Epithelial cell of esophagus (primary cell): ENCODE results near the gene NTM.

Source experiments
- DNase-seq: peaks from one replicate; pipeline ENCODE4 v3.0.0; 2010; ENCODE audit warnings: low read depth
- H3K4me3 ChIP-seq: 2 replicates; pipeline ENCODE4 v1.5.1; 2011; ENCODE audit warnings: mild to moderate bottlenecking, low read length, control low read depth
- TF ChIP-seq, protein P1 (sequence below): IDR thresholded peaks from 2 replicates; pipeline ENCODE4 v1.5.1; 2011; ENCODE audit warnings: low read depth, mild to moderate bottlenecking, low read length, control low read depth, inconsistent platforms; ENCODE audit not compliant: insufficient read depth; ENCODE audit errors: missing control alignments

NTM gene

GRCh38 chr11:132238331-132238866 is 868.0 kb downstream of the NTM start:
- TF ChIP-seq, protein P1, sequence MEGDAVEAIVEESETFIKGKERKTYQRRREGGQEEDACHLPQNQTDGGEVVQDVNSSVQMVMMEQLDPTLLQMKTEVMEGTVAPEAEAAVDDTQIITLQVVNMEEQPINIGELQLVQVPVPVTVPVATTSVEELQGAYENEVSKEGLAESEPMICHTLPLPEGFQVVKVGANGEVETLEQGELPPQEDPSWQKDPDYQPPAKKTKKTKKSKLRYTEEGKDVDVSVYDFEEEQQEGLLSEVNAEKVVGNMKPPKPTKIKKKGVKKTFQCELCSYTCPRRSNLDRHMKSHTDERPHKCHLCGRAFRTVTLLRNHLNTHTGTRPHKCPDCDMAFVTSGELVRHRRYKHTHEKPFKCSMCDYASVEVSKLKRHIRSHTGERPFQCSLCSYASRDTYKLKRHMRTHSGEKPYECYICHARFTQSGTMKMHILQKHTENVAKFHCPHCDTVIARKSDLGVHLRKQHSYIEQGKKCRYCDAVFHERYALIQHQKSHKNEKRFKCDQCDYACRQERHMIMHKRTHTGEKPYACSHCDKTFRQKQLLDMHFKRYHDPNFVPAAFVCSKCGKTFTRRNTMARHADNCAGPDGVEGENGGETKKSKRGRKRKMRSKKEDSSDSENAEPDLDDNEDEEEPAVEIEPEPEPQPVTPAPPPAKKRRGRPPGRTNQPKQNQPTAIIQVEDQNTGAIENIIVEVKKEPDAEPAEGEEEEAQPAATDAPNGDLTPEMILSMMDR: no peak
- no peak for DNase-seq
- H3K4me3 ChIP-seq: no peak overlapping the region

GRCh38 chr11:132240374-132240773 is 870.0 kb downstream of the NTM start:
- TF ChIP-seq, protein P1: no peak
- no peak for DNase-seq
- H3K4me3 ChIP-seq: no peak overlapping the region

DNA sequence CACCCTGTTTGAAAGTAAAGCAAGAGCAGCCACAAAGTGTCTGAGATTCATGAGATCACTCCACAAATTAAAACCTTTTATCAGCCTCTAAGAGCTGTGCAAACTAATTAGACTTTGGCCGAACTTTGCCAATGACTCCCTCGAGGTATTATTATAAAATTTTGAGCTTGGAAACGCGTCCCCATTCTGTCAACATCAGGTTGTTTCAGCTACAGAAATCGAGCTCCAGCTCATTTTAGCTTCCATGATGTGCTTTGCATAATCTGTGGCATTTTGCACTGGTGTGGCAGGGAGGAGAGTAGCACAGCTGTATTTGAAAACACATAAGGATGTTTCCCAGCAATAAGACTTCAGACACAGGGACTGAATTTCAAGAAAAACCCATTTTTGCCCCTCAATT is 872.2 kb downstream of the NTM start:
- TF ChIP-seq, protein P1: no peak
- no peak overlapping the region for H3K4me3 ChIP-seq
- no peak for DNase-seq

DNA sequence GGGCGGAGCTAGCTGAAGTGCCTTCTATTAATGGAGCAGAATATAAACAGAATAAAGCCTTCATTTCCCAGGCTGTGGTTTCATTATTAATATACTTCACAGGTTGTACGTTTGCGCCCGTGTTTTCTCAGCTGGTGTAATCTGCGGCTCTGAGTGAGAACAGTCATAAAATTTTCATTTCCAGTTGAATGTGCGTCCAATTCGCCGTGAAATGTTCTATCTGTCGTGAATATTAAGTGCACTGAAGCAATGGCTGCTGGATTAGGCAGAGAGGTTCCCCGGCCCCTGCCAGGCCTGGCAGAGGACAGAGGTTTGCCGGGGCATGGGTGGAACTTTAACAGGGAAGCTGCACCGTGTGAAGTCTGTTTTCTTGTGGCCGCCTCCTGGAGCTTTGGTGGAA is 874.4 kb downstream of the NTM start:
- DNase-seq: no peak

DNA sequence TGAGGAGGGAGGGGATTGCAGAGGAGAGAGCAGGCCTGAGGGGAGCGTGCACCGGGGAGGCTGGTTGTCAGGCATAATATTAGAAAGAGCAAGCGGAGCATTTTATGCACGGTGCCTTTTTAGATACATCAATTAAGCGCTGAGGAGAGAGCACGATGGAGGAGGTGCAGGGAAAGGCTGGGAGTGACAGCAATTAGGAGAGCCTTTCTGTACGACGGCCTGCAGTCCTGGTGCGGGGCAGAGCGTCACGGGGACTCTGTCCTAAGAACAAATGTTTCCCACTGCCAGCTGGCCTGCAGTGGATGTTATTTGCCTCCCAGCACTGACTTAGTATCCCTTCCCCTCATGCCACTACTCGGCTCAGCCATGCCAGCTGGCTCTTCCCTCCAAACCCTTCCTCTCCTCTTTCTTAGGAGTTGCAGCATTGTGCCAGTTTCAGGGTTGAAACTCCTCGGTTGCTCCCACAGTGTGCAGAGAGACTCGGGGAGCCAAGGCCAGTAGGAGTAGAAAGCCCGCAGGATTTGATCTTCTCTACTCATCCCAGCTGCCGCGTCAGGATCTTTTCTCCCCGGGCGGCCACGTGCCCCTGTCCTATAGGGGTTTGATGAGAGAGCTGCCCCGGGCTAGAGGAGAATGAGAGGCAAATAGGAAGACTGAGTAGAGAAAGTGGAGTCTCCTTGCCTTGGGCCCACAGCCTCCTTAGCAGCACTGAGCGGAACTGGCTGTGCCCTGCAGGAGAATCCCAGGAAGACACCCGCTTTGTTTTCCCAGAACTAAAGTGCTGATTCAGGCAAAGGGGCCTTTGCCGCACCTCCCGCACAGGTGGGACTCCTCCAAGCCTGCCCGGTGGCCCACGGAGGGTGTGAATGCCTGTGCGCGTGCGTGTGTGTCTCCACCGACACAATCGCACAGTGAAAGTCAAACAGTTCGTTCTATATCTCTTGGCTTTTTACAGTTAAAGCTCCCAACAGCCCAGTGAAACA is 875.3 kb downstream of the NTM start:
- H3K4me3 ChIP-seq: no peak overlapping the region
- DNase-seq: no peak
- TF ChIP-seq, protein P1: no peak

More for the DNA sequence above, 874.4 kb downstream of the NTM start:
- TF ChIP-seq, protein P1: no peak
- no peak overlapping the region for H3K4me3 ChIP-seq

- TF ChIP-seq, protein P1: no peak
- H3K4me3 ChIP-seq: no peak overlapping the region
- no peak for DNase-seq
These were observed 878.2 kb downstream of the NTM start for GRCh38 chr11:132248580-132248979.
